HL-60 (cell line): ENCODE data around the gene CCDC192.

ENCODE experiments used
- CTCF ChIP-seq: IDR thresholded peaks from one replicate; pipeline ENCODE4 v1.5.1; 2011; ENCODE audit warnings: low read length, control low read depth, inconsistent platforms; ENCODE audit not compliant: insufficient read depth
- GABPA ChIP-seq: IDR thresholded peaks from 2 replicates; pipeline ENCODE4 v1.6.1; 2012; ENCODE audit warnings: low read depth
- POLR2AphosphoS5 ChIP-seq: IDR thresholded peaks from 2 replicates; pipeline ENCODE4 v1.6.1; 2012; ENCODE audit warnings: low read depth
- SPI1 ChIP-seq: IDR thresholded peaks from 2 replicates; pipeline ENCODE4 v1.6.1; 2012; ENCODE audit warnings: low read depth, mild to moderate bottlenecking, borderline replicate concordance
- TF ChIP-seq, protein P1 (sequence below): IDR thresholded peaks from 2 replicates; pipeline ENCODE4 v1.6.1; 2012; ENCODE audit warnings: low read depth; ENCODE audit not compliant: insufficient replicate concordance

DNA sequence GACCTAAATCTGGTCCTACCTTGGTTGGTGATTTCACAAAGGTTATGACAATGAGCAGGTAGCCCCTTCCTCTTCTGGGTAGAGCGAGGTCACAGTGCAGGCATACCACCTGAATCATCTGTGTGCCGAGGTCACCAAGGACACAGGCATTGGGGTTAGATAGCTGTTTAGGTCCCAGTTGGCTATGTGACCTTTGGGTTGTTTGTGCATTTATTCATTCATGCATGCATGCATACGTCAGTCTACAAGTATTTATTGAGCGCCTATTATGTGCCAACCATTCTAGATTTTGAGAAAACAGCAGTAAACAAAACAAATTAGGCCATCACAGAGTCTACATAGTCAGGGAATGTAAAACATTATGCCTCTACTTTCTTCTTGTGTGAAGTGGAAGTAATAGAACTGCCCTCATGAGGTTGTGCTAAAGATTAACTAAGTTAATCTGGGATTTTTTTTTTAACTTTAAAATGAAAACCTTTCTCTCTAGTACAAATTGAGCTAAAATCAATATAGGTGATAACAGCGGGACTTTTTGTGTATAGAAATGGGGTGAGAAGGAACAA is 275.6 kb downstream of the CCDC192 start:
- no peak for TF ChIP-seq CTCF
- TF ChIP-seq POLR2AphosphoS5 = no peak
- no peak for TF ChIP-seq GABPA
- no peak for TF ChIP-seq SPI1
- TF ChIP-seq, protein P1, sequence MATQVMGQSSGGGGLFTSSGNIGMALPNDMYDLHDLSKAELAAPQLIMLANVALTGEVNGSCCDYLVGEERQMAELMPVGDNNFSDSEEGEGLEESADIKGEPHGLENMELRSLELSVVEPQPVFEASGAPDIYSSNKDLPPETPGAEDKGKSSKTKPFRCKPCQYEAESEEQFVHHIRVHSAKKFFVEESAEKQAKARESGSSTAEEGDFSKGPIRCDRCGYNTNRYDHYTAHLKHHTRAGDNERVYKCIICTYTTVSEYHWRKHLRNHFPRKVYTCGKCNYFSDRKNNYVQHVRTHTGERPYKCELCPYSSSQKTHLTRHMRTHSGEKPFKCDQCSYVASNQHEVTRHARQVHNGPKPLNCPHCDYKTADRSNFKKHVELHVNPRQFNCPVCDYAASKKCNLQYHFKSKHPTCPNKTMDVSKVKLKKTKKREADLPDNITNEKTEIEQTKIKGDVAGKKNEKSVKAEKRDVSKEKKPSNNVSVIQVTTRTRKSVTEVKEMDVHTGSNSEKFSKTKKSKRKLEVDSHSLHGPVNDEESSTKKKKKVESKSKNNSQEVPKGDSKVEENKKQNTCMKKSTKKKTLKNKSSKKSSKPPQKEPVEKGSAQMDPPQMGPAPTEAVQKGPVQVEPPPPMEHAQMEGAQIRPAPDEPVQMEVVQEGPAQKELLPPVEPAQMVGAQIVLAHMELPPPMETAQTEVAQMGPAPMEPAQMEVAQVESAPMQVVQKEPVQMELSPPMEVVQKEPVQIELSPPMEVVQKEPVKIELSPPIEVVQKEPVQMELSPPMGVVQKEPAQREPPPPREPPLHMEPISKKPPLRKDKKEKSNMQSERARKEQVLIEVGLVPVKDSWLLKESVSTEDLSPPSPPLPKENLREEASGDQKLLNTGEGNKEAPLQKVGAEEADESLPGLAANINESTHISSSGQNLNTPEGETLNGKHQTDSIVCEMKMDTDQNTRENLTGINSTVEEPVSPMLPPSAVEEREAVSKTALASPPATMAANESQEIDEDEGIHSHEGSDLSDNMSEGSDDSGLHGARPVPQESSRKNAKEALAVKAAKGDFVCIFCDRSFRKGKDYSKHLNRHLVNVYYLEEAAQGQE = no peak
